GM12891 (cell line): ENCODE measurements around the gene L3MBTL1.
A peak's percentile ranks its signal among the peaks of the same experiment; 100 is the strongest.
"Not testable (repeated sequence)": the region's sequence is repeated elsewhere in the genome, so short reads cannot be mapped to it uniquely, and the experiment has no call there.

Source experiments
- DNase-seq: peaks from one replicate; pipeline ENCODE4 v3.0.0; 2011; ENCODE audit warnings: low spot score; ENCODE audit not compliant: insufficient read length
- FAIRE-seq: peaks from 2 replicates; lab custom pipeline; 2011; peaks lifted over from hg19 to GRCh38; lab: Jason Lieb, UNC
- PAX5 ChIP-seq: IDR thresholded peaks from 2 replicates; pipeline ENCODE4 v1.6.1; 2011; ENCODE audit warnings: low read length, moderate library complexity, mild to moderate bottlenecking; ENCODE audit not compliant: insufficient read depth, severe bottlenecking
- POLR2A ChIP-seq: IDR thresholded peaks from 2 replicates; pipeline ENCODE4 v1.6.1; 2011; ENCODE audit warnings: low read depth, low read length, control low read depth
- POLR2AphosphoS5 ChIP-seq: IDR thresholded peaks from 2 replicates; pipeline ENCODE4 v1.6.1; 2011; ENCODE audit warnings: low read depth, low read length, control low read depth
- POU2F2 ChIP-seq: IDR thresholded peaks from 2 replicates; pipeline ENCODE4 v1.6.1; 2011; ENCODE audit warnings: low read depth, mild to moderate bottlenecking, control low read depth, low read length, moderate library complexity
- SPI1 ChIP-seq: IDR thresholded peaks from 2 replicates; pipeline ENCODE4 v1.6.1; 2011; ENCODE audit warnings: low read depth, low read length, control low read depth
- TAF1 ChIP-seq: IDR thresholded peaks from 2 replicates; pipeline ENCODE4 v1.6.1; 2011; ENCODE audit warnings: low read depth, low read length, control low read depth

L3MBTL1 gene

GRCh38 chr20:43583982-43584432, 76.5 kb downstream of the L3MBTL1 start:
- FAIRE-seq (no peak), DNase-seq (no peak)
- no peak for TF ChIP-seq POU2F2
- no peak for TF ChIP-seq POLR2A
- TF ChIP-seq SPI1: no peak
- no peak for TF ChIP-seq POLR2AphosphoS5
- no peak for TF ChIP-seq PAX5
- no peak for TF ChIP-seq TAF1

GRCh38 chr20:43584448-43585136, 77.1 kb downstream of the L3MBTL1 start:
- FAIRE-seq (no peak), DNase-seq (no peak)
- no peak for TF ChIP-seq POLR2A

- FAIRE-seq: no peak
- no peak for DNase-seq
- TF ChIP-seq SPI1: no peak
- TF ChIP-seq PAX5: no peak
- TF ChIP-seq POU2F2: no peak
- no peak for TF ChIP-seq TAF1
- TF ChIP-seq POLR2AphosphoS5: no peak
- no peak for TF ChIP-seq POLR2A
Measured at GRCh38 chr20:43586641-43587040, 79.1 kb downstream of the L3MBTL1 start.

- FAIRE-seq: not testable (repeated sequence)
Measured at GRCh38 chr20:43588526-43588925, 81.0 kb downstream of the L3MBTL1 start.

GRCh38 chr20:43590036-43590391, 82.5 kb downstream of the L3MBTL1 start:
- DNase-seq (no peak), FAIRE-seq (no peak)
- TF ChIP-seq SPI1 (no peak), POU2F2 (no peak), POLR2A (no peak), PAX5 (no peak), TAF1 (no peak), POLR2AphosphoS5 (no peak)

More at GRCh38 chr20:43588526-43588925, 81.0 kb downstream of the L3MBTL1 start:
- DNase-seq: not testable (repeated sequence)

GRCh38 chr20:43590392-43591303, 83.2 kb downstream of the L3MBTL1 start, which contains the start of gene IFT52:
Gene IFT52, plus strand, starts transcription at chr20:43590937. Its CDS starts 3,762 bp downstream, at chr20:43594699.
- FAIRE-seq (peak; percentile 99), DNase-seq (peak; percentile 95)
- TF ChIP-seq POU2F2: no peak
- peak; percentile 52; the same call in 1 of the 2 replicates for TF ChIP-seq TAF1
- 0 out of 2 replicates have a peak, but pooled peaks have one; percentile 20 for TF ChIP-seq POLR2AphosphoS5
